ENCODE measurements around the gene HSPB1. TPM values are rescaled to one million over a fixed set of nuclear protein-coding genes. Genes with fewer than 3 reads are reported as not detected.

Gene HSPB1
- total RNA-seq, 1 experiment from 2014 or later = 202 TPM

GRCh38 chr7:76283254-76284159 is 19.0 kb upstream of the HSPB1 start:
- no peaks in the 10 kb centered on the region for H3K9me3 Mint-ChIP-seq
- ChIA-PET CTCF (interaction anchor here (0.7 to 5.5 kb wide), 10 partner anchors 7 to 124 kb away, joined by 3 to 35 read pairs (median 6); no protein-coding TSS in a partner anchor), POLR2A (interaction anchor here (0.6 to 1.3 kb wide), 2 partner anchors 10 to 31 kb away, joined by 3 read pairs; no protein-coding TSS in a partner anchor)
- H3K27ac Mint-ChIP-seq = no peak overlapping the region
- H3K36me3 Mint-ChIP-seq = no peaks in the 10 kb centered on the region; the same call in 1 of the 2 replicates
- peaks cover 54% of the 10 kb centered on the region for H3K27me3 Mint-ChIP-seq (ENCODE audit: low read depth)
- peak overlapping the region; percentile 72 for H3K4me3 Mint-ChIP-seq
- no peak for TF ChIP-seq STAT6 (CRISPR knock-in tag; conservative IDR thresholded peaks at IDR 0.05; ENCODE audit: low read depth)
- TF ChIP-seq NR2C2 (CRISPR knock-in tag; IDR thresholded peaks at IDR 0.05) = no peak
- TF ChIP-seq E2F5 (CRISPR knock-in tag; IDR thresholded peaks at IDR 0.05) = no peak
- TF ChIP-seq ZNF281 (CRISPR knock-in tag; IDR thresholded peaks at IDR 0.05) = no peak
- no peak for TF ChIP-seq PRRX2 (CRISPR knock-in tag; IDR thresholded peaks at IDR 0.05)
- no peak for TF ChIP-seq TEAD4 (CRISPR knock-in tag; IDR thresholded peaks at IDR 0.05)
- TF ChIP-seq ZMAT4 (CRISPR knock-in tag; IDR thresholded peaks at IDR 0.05) = no peak
- no peak for TF ChIP-seq ZBTB21 (CRISPR knock-in tag; IDR thresholded peaks at IDR 0.05; ENCODE audit: borderline replicate concordance)
- no peak for TF ChIP-seq ATF6 (CRISPR knock-in tag; IDR thresholded peaks at IDR 0.05)
- no peak for TF ChIP-seq ZNF121 (CRISPR knock-in tag; IDR thresholded peaks at IDR 0.05)
- no peak for TF ChIP-seq ARID4B (CRISPR knock-in tag; IDR thresholded peaks at IDR 0.05; ENCODE audit: borderline replicate concordance)
- no peak for TF ChIP-seq RELA (CRISPR knock-in tag; IDR thresholded peaks at IDR 0.05; ENCODE audit: borderline replicate concordance)
- no peak for TF ChIP-seq ZNF219 (CRISPR knock-in tag; IDR thresholded peaks at IDR 0.05; ENCODE audit: borderline replicate concordance)
- ATAC-seq (no peak), DNase-seq (ENCODE audit: low spot score) (no peak)
- peaks cover 19% of the 10 kb centered on the region for H3K4me1 Mint-ChIP-seq

Measured in WTC11 (cell line).